Medulla oblongata (tissue), 1 donor: ENCODE results near the gene OR4D2.
A peak's percentile ranks its signal among the peaks of the same experiment; 100 is the strongest.

ENCODE experiments used
- DNase-seq: peaks from one replicate; pipeline ENCODE4 v3.0.0-alpha.2; 2015; ENCODE audit errors: extremely low spot score

The OR4D2 gene

GRCh38 chr17:58174871-58175270, 8.1 kb downstream of the OR4D2 start:
- DNase-seq: no peak

GRCh38 chr17:58176200-58176599, 9.4 kb downstream of the OR4D2 start:
- no peak for DNase-seq

- DNase-seq: no peak
These were observed 15.0 kb downstream of the OR4D2 start for GRCh38 chr17:58181796-58182195.

GRCh38 chr17:58183514-58183913, 16.7 kb downstream of the OR4D2 start:
- no peak for DNase-seq

GRCh38 chr17:58184308-58184985, 17.7 kb downstream of the OR4D2 start:
- no peak for DNase-seq

- no peak for DNase-seq
These were observed 18.4 kb downstream of the OR4D2 start for GRCh38 chr17:58184986-58185761.

- DNase-seq: no peak
These were observed 19.8 kb downstream of the OR4D2 start for GRCh38 chr17:58186591-58186990.

- DNase-seq: no peak
These were observed 20.3 kb downstream of the OR4D2 start for GRCh38 chr17:58187063-58187462.

GRCh38 chr17:58187675-58188074, 20.9 kb downstream of the OR4D2 start:
- DNase-seq: no peak

- DNase-seq: no peak
These were observed 22.8 kb downstream of the OR4D2 start for GRCh38 chr17:58189436-58190146.

- DNase-seq: no peak
These were observed 24.6 kb downstream of the OR4D2 start for GRCh38 chr17:58191241-58191896.

- no peak for DNase-seq
These were observed 25.8 kb downstream of the OR4D2 start, which contains the start of gene EPX for GRCh38 chr17:58192612-58193011. TSS of gene EPX (plus strand) at chr17:58192726. CDS start at chr17:58192847, 121 bp downstream.

- DNase-seq: no peak
These were observed 27.0 kb downstream of the OR4D2 start for GRCh38 chr17:58193641-58194255.

- DNase-seq: no peak
These were observed 28.8 kb downstream of the OR4D2 start for GRCh38 chr17:58195518-58196123.

- DNase-seq: no peak
These were observed 29.8 kb downstream of the OR4D2 start for GRCh38 chr17:58196610-58197009.

- DNase-seq: peak; percentile 9
These were observed 33.3 kb downstream of the OR4D2 start for GRCh38 chr17:58200024-58200633.

- DNase-seq: no peak
These were observed 36.1 kb downstream of the OR4D2 start for GRCh38 chr17:58202859-58203258.

GRCh38 chr17:58204796-58205195, 38.0 kb downstream of the OR4D2 start:
- DNase-seq: no peak

- no peak for DNase-seq
These were observed 39.2 kb downstream of the OR4D2 start for GRCh38 chr17:58205936-58206335.

- DNase-seq: no peak
These were observed 40.7 kb downstream of the OR4D2 start for GRCh38 chr17:58207451-58207850.

GRCh38 chr17:58208344-58208743, 41.6 kb downstream of the OR4D2 start:
- no peak for DNase-seq
